ENCODE measurements around the gene KIF2C. TPM values are rescaled to one million over a fixed set of nuclear protein-coding genes. Genes with fewer than 3 reads are reported as not detected.
"Not testable (repeated sequence)": the region's sequence is repeated elsewhere in the genome, so short reads cannot be mapped to it uniquely, and the experiment has no call there.

The KIF2C gene
- total RNA-seq, 2 experiments from 2014 or later: 107 to 113 TPM

DNA sequence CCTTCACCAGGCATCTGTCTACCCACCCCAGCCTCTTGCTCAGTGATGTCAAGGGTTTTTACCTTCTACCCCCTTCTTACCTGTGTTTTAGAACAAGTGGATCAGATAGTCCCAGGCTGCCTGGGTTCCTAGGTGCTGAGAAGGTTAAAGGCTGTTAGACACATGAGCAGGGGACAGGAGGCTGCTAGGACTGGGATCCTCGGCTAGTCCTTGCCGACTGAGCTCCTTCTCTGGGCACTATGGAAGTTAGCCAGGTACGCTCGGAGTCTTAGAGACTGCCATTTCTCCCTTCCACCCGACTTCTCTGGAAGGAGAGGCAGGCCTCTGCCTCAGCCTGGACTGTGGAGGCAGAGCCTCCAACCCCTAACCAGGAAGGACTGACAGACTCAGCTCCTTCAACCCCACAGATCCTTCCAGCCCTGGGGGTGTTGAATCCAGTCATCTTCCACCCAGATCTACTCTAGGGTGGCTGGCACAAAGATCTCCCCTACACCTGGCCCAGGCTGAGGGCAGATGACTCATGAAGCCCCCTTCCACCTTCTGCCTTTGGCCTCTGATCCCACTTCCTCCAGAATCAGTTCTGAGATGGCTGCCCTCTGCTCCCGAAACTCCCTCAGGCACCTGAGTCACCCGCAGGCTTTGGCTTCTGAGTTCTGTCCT lies 67.2 kb downstream of the KIF2C start, which contains the start of gene DYNLT4:
DYNLT4 (minus strand) TSS at position 648 of the 660 bp plus-strand sequence. CDS start 683 bp downstream, outside the sequence.
- peak within 1 kb of the TSS; percentile 73 for H3K4me3 Mint-ChIP-seq
- no peak for DNase-seq
- H3K4me1 Mint-ChIP-seq (ENCODE audit: low read depth): peaks cover 90% of the 10 kb centered on the region
- intact Hi-C loops (cut with micrococcal nuclease): loop anchor here (1.0 to 10.0 kb wide), 8 partner anchors 32 to 880 kb away; partner anchors contain the start of genes ARMH1, GPBP1L1, HECTD3 and NASP
- H3K36me3 Mint-ChIP-seq: peaks cover 72% of the 10 kb centered on the region
- POLR2A ChIA-PET: interaction anchor here (1.3 to 15.8 kb wide), 6 partner anchors 7 to 84 kb away, joined by 5 to 404 read pairs (median 86); partner anchors contain the start of genes PLK3, RNU5D-1 and RPS8
- CTCF ChIA-PET: interaction anchor here (1.0 to 3.5 kb wide), 3 partner anchors 11 to 14 kb away, joined by 3 to 40 read pairs (median 22); no protein-coding TSS in a partner anchor
- H3K27ac Mint-ChIP-seq: peak within 1 kb of the TSS; percentile 98
- no peaks in the 10 kb centered on the region for H3K9me3 Mint-ChIP-seq
- H3K27me3 Mint-ChIP-seq: no peaks in the 10 kb centered on the region

- Mint-ChIP-seq H3K27ac (peak overlapping the region; percentile 98), H3K27me3 (no peaks in the 10 kb centered on the region), H3K9me3 (no peaks in the 10 kb centered on the region), H3K4me1 (ENCODE audit: low read depth) (peaks cover 90% of the 10 kb centered on the region), H3K36me3 (peaks cover 70% of the 10 kb centered on the region), H3K4me3 (peak overlapping the region; percentile 73)
- ChIA-PET POLR2A (interaction anchor here (0.7 to 15.8 kb wide), 9 partner anchors 7 to 85 kb away, joined by 3 to 404 read pairs (median 37); partner anchors contain the start of genes PLK3, RNU5D-1 and RPS8), CTCF (interaction anchor here (1.3 to 3.5 kb wide), 9 partner anchors 7 to 83 kb away, joined by 3 to 53 read pairs (median 12); partner anchors contain the start of genes BEST4, PLK3 and RNU5D-1)
- peak; percentile 95 for DNase-seq
- intact Hi-C loops (cut with micrococcal nuclease): loop anchor here (1.0 to 10.0 kb wide), 8 partner anchors 33 to 880 kb away; partner anchors contain the start of genes ARMH1, GPBP1L1, HECTD3 and NASP
Measured at GRCh38 chr1:44807364-44808062, 67.9 kb downstream of the KIF2C start.

DNA sequence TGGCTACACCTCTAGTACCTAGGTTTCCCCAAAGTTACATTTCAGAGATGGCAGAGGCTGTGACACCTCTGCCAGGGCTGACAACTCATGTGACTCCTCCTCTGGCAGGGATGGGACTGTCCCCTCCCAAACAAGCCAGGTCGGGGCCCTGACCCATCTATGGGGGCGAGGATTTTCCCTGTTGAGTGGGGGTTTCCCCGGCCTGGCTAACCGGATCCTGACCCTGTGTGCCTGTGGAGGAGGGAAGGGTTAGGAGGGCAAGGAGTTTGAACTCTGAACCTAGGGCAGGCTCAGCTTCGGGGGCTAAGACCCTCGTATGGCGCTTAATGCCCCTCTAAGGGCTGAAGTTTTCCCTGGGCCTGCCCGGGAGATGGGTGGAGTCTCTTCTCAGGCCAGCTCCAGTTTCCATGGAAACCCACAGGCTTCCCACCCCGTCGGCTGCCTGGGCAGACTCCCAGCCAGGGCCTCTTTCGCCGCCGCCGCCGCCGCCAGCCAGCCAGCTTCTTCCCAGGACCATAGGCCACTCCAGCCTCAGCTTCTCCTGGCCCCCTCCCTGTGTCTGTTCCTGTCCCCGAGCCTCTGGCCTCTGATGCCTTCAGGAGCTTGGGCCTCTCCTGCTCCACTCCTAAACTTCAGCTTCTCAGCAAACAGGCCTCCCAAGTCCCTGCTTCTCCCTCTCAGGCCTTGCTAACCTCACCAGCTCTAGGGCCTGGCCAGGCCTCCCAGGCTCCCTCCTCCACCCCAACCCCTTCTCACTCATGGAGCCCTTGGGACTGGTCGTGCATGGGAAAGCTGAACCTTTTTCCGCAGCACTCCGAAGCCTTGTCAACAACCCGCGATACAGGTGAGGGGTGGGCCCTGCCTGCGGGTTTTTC lies 68.7 kb downstream of the KIF2C start, which contains the start of gene BTBD19:
BTBD19 (plus strand) TSS at position 461 of the 875 bp plus-strand sequence; CDS start at position 759, 298 bp downstream.
- peaks cover 86% of the 10 kb centered on the region for H3K4me1 Mint-ChIP-seq (ENCODE audit: low read depth)
- peak within 1 kb of the TSS; percentile 73 for H3K4me3 Mint-ChIP-seq
- no peaks in the 10 kb centered on the region for H3K27me3 Mint-ChIP-seq
- peaks cover 63% of the 10 kb centered on the region for H3K36me3 Mint-ChIP-seq
- ChIA-PET CTCF (interaction anchor here (1.3 to 3.5 kb wide), 12 partner anchors 8 to 87 kb away, joined by 3 to 53 read pairs (median 12); partner anchors contain the start of genes BEST4, PLK3, RNU5D-1 and RPS8), POLR2A (interaction anchor here (0.6 to 15.8 kb wide), 17 partner anchors 8 to 531 kb away, joined by 3 to 404 read pairs (median 7); partner anchors contain the start of genes HECTD3, MUTYH, PLK3 and RNU5D-1)
- no peaks in the 10 kb centered on the region for H3K9me3 Mint-ChIP-seq
- DNase-seq: peak; percentile 93
- H3K27ac Mint-ChIP-seq: peak within 1 kb of the TSS; percentile 98
- intact Hi-C loops (cut with micrococcal nuclease): loop anchor here (5.0 to 10.0 kb wide), 6 partner anchors 136 to 879 kb away; partner anchors contain the start of genes ARMH1, GPBP1L1, HECTD3 and NASP

GRCh38 chr1:44808938-44809917 lies 69.6 kb downstream of the KIF2C start:
- peak overlapping the region; percentile 73 for H3K4me3 Mint-ChIP-seq
- peak overlapping the region; percentile 98 for H3K27ac Mint-ChIP-seq
- ChIA-PET POLR2A (interaction anchor here (0.6 to 15.8 kb wide), 19 partner anchors 9 to 530 kb away, joined by 3 to 404 read pairs (median 7); partner anchors contain the start of genes EIF2B3, HECTD3, MUTYH and PLK3), CTCF (interaction anchor here (0.8 to 3.5 kb wide), 15 partner anchors 9 to 203 kb away, joined by 3 to 53 read pairs (median 9); partner anchors contain the start of genes BEST4, PLK3, RNU5D-1 and RPS8)
- no peaks in the 10 kb centered on the region for H3K9me3 Mint-ChIP-seq
- peak; percentile 96 for DNase-seq
- peaks cover 80% of the 10 kb centered on the region for H3K4me1 Mint-ChIP-seq (ENCODE audit: low read depth)
- H3K27me3 Mint-ChIP-seq: no peaks in the 10 kb centered on the region
- intact Hi-C loops (cut with micrococcal nuclease): loop anchor here (1.0 to 10.0 kb wide), 9 partner anchors 8 to 878 kb away; partner anchors contain the start of genes ARMH1, GPBP1L1, HECTD3 and NASP
- H3K36me3 Mint-ChIP-seq: peaks cover 60% of the 10 kb centered on the region

- ChIA-PET POLR2A (interaction anchor here (0.9 to 15.8 kb wide), 15 partner anchors 10 to 529 kb away, joined by 3 to 404 read pairs (median 9); partner anchors contain the start of genes EIF2B3, HECTD3, MUTYH and PLK3), CTCF (interaction anchor here (0.8 to 3.5 kb wide), 12 partner anchors 9 to 202 kb away, joined by 3 to 53 read pairs (median 10); partner anchors contain the start of genes PLK3, RNU5D-1, RPS8 and UROD)
- Mint-ChIP-seq H3K9me3 (no peaks in the 10 kb centered on the region), H3K4me1 (ENCODE audit: low read depth) (peaks cover 78% of the 10 kb centered on the region), H3K36me3 (peaks cover 60% of the 10 kb centered on the region), H3K27ac (peak overlapping the region; percentile 98), H3K4me3 (peak overlapping the region; percentile 73), H3K27me3 (no peaks in the 10 kb centered on the region)
- peak; percentile 71 for DNase-seq
- intact Hi-C loops (cut with micrococcal nuclease): loop anchor here (10.0 kb wide), 1 partner anchor 1445 kb away; the partner anchor contains the start of gene ELOVL1
Measured at GRCh38 chr1:44810101-44810761, 70.6 kb downstream of the KIF2C start.

GRCh38 chr1:44810762-44811105 lies 71.1 kb downstream of the KIF2C start:
- peaks cover 76% of the 10 kb centered on the region for H3K4me1 Mint-ChIP-seq (ENCODE audit: low read depth)
- peaks cover 60% of the 10 kb centered on the region for H3K36me3 Mint-ChIP-seq
- intact Hi-C loops (cut with micrococcal nuclease): loop anchor here (10.0 kb wide), 1 partner anchor 1446 kb away; the partner anchor contains the start of gene ELOVL1
- peak overlapping the region; percentile 98 for H3K27ac Mint-ChIP-seq
- not testable (repeated sequence) for H3K27me3 Mint-ChIP-seq, DNase-seq, H3K9me3 Mint-ChIP-seq
- ChIA-PET POLR2A (interaction anchor here (1.0 to 15.8 kb wide), 6 partner anchors 10 to 529 kb away, joined by 4 to 404 read pairs (median 66); partner anchors contain the start of genes MUTYH, PLK3, RPS8 and TOE1), CTCF (interaction anchor here (3.5 kb wide), 1 partner anchor 10 kb away, joined by 53 read pairs; the partner anchor contains the start of gene PLK3)
- H3K4me3 Mint-ChIP-seq: peak overlapping the region; percentile 73

DNA sequence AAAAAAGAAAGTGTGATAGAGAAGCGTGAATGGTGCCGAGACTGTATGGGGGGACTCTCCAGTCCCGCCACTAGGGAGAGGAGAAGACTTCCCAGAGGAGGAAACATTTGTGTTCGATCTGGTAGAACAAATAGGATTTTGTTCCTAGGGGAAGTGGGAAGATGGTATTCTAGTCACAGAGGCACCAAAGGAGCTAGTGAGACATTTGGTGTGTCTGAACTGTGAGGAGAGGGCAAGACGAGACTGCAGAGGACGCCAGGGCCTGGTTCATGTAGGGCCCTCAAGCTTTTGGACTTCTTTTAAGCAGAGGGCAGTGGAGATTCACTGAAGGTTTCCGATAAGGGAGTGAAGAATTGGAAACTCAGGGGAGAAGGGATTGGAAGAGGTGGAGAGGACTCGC lies 71.6 kb downstream of the KIF2C start:
- DNase-seq: no peak
- H3K9me3 Mint-ChIP-seq: no peaks in the 10 kb centered on the region
- H3K27me3 Mint-ChIP-seq: no peaks in the 10 kb centered on the region
- H3K4me3 Mint-ChIP-seq: peak overlapping the region; percentile 73
- POLR2A ChIA-PET: interaction anchor here (1.0 to 15.8 kb wide), 5 partner anchors 9 to 89 kb away, joined by 3 to 404 read pairs (median 94); partner anchors contain the start of gene PLK3
- peak overlapping the region; percentile 98 for H3K27ac Mint-ChIP-seq
- CTCF ChIA-PET: interaction anchor here (0.7 to 5.1 kb wide), 3 partner anchors 8 to 11 kb away, joined by 4 to 53 read pairs (median 39); partner anchors contain the start of gene PLK3
- intact Hi-C loops (cut with micrococcal nuclease): loop anchor here (10.0 kb wide), 1 partner anchor 1446 kb away; the partner anchor contains the start of gene ELOVL1
- peaks cover 76% of the 10 kb centered on the region for H3K4me1 Mint-ChIP-seq (ENCODE audit: low read depth)
- peaks cover 61% of the 10 kb centered on the region for H3K36me3 Mint-ChIP-seq

DNA sequence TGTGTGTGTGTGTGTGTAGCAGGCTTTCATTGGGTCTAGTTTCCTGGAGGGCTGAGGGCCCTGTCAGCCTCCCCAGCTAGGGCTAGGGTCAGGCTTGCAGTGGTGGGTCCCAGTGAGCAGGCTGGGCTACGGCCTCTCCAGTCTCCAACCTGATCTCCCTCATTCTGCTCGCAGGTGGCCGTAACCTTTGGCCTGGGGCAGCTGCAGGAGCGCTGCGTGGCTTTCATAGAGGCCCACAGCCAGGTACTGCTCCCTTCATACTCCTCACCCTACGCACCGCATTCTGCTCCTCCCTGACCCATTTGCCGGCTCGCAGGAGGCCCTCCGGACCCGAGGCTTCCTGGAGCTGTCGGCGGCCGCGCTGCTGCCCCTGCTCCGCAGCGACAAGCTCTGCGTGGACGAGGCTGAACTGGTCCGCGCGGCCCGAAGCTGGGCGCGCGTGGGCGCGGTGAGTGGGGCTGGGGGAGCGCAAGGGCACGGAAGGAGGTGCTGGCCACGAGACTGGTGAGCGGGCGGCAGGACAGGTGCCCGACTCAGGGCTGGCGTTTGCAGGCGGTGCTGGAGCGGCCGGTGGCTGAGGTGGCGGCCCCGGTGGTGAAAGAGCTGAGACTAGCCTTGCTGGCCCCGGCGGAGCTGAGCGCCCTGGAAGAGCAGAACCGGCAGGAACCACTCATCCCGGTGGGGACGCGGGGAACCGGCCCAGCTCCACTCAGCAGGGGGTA lies 73.3 kb downstream of the KIF2C start:
- ChIA-PET POLR2A (interaction anchor here (1.1 to 9.5 kb wide), 7 partner anchors 13 to 91 kb away, joined by 3 to 263 read pairs (median 11); partner anchors contain the start of genes PLK3, RNU5D-1 and RPS8), CTCF (interaction anchor here (0.8 to 5.1 kb wide), 9 partner anchors 13 to 198 kb away, joined by 3 to 39 read pairs (median 4); partner anchors contain the start of genes HECTD3, PLK3 and RNU5D-1)
- intact Hi-C loops (cut with micrococcal nuclease): loop anchor here (10.0 kb wide), 1 partner anchor 1448 kb away; the partner anchor contains the start of gene ELOVL1
- Mint-ChIP-seq H3K27ac (peak overlapping the region; percentile 98), H3K27me3 (no peaks in the 10 kb centered on the region), H3K4me1 (ENCODE audit: low read depth) (peaks cover 67% of the 10 kb centered on the region), H3K36me3 (peaks cover 51% of the 10 kb centered on the region), H3K9me3 (no peaks in the 10 kb centered on the region), H3K4me3 (peak overlapping the region; percentile 73)
- no peak for DNase-seq

All from activated CD4-positive, alpha-beta memory T cell treated with anti-CD3 and anti-CD28 coated beads for 36 hours (primary cell).